Measurements from ENCODE around the gene EYA2. TPM values are rescaled to one million over a fixed set of nuclear protein-coding genes. Genes with fewer than 3 reads are reported as not detected.
"Not testable (repeated sequence)": the region's sequence is repeated elsewhere in the genome, so short reads cannot be mapped to it uniquely, and the experiment has no call there.

Gene EYA2
- total RNA-seq, 3 donors from 2014 or later (not counting 1 experiment from before 2014, with no cell fraction given) = 0.30 TPM; not detected in 2

- peaks cover 0 to 12% of the 10 kb centered on the region in 2 donors for H3K27me3 Mint-ChIP-seq (ENCODE audit: low read depth in 2 of 2)
- intact Hi-C loops (cut with micrococcal nuclease) = no loop called here
- no peaks in the 10 kb centered on the region for H3K9me3 Mint-ChIP-seq
- 25% methylated on average over 6 of the region's 6 CpGs for WGBS (ENCODE audit: insufficient coverage)
- H3K27ac ChIP-seq (ENCODE audit: low read length) = no peak overlapping the region
- H3K4me1 Mint-ChIP-seq = no peaks in the 10 kb centered on the region
- ATAC-seq (no peak), DNase-seq (no peak)
- no peak overlapping the region for H3K4me3 ChIP-seq (ENCODE audit: low read length)
- no peak overlapping the region for H3K27ac Mint-ChIP-seq
- no peaks in the 10 kb centered on the region for H3K36me3 Mint-ChIP-seq
- H3K4me3 Mint-ChIP-seq = no peak overlapping the region
- H3K4me1 ChIP-seq (ENCODE audit: control insufficient read depth, insufficient read depth, low read length) = no peaks in the 10 kb centered on the region
- H3K36me3 ChIP-seq (ENCODE audit: control insufficient read depth, insufficient read depth, low read length) = no peaks in the 10 kb centered on the region
- no peak for TF ChIP-seq CTCF (IDR thresholded peaks at IDR 0.05)
- H3K27me3 ChIP-seq (ENCODE audit: control insufficient read depth, insufficient read depth, low read length) = no peaks in the 10 kb centered on the region
- no peaks in the 10 kb centered on the region for H3K9me3 ChIP-seq (ENCODE audit: control insufficient read depth, insufficient read depth, low read length)
Observed at GRCh38 chr20:47175493-47175892, 280.9 kb downstream of the EYA2 start.

- WGBS (ENCODE audit: insufficient coverage) = 80% methylated on average over 5 of the region's 5 CpGs
- H3K4me3 ChIP-seq (ENCODE audit: low read length); intact Hi-C loops (cut with micrococcal nuclease); H3K27me3 ChIP-seq (ENCODE audit: control insufficient read depth, insufficient read depth, low read length); H3K9me3 ChIP-seq (ENCODE audit: control insufficient read depth, insufficient read depth, low read length); H3K27ac ChIP-seq (ENCODE audit: low read length); H3K4me1 ChIP-seq (ENCODE audit: control insufficient read depth, insufficient read depth, low read length); H3K4me3 Mint-ChIP-seq; H3K27ac Mint-ChIP-seq; H3K36me3 ChIP-seq (ENCODE audit: control insufficient read depth, insufficient read depth, low read length); H3K36me3 Mint-ChIP-seq; H3K4me1 Mint-ChIP-seq; DNase-seq; H3K9me3 Mint-ChIP-seq; ATAC-seq: not testable (repeated sequence)
- peaks cover 0 to 12% of the 10 kb centered on the region in 2 donors for H3K27me3 Mint-ChIP-seq (ENCODE audit: low read depth in 2 of 2)
Observed at GRCh38 chr20:47176217-47176616, 281.6 kb downstream of the EYA2 start.

GRCh38 chr20:47178277-47178676, 283.6 kb downstream of the EYA2 start:
- H3K4me1 Mint-ChIP-seq = no peaks in the 10 kb centered on the region
- 76% methylated on average over 3 of the region's 3 CpGs for WGBS (ENCODE audit: insufficient coverage)
- no peak for ATAC-seq
- no peaks in the 10 kb centered on the region for H3K4me1 ChIP-seq (ENCODE audit: control insufficient read depth, insufficient read depth, low read length)
- no peak overlapping the region for H3K27ac Mint-ChIP-seq
- H3K36me3 Mint-ChIP-seq = no peaks in the 10 kb centered on the region
- no peak overlapping the region for H3K27ac ChIP-seq (ENCODE audit: low read length)
- H3K27me3 Mint-ChIP-seq (ENCODE audit: low read depth in 2 of 2) = peaks cover 0 to 12% of the 10 kb centered on the region in 2 donors
- H3K9me3 ChIP-seq (ENCODE audit: control insufficient read depth, insufficient read depth, low read length) = no peaks in the 10 kb centered on the region
- no peaks in the 10 kb centered on the region for H3K9me3 Mint-ChIP-seq
- no peak overlapping the region for H3K4me3 ChIP-seq (ENCODE audit: low read length)
- no peak overlapping the region for H3K4me3 Mint-ChIP-seq
- intact Hi-C loops (cut with micrococcal nuclease) = no loop called here
- H3K36me3 ChIP-seq (ENCODE audit: control insufficient read depth, insufficient read depth, low read length) = no peaks in the 10 kb centered on the region
- TF ChIP-seq CTCF (IDR thresholded peaks at IDR 0.05) = no peak
- H3K27me3 ChIP-seq (ENCODE audit: control insufficient read depth, insufficient read depth, low read length) = no peaks in the 10 kb centered on the region
- DNase-seq = no peak

- Histone ChIP-seq H3K4me3 (ENCODE audit: low read length) (no peak overlapping the region), H3K4me1 (ENCODE audit: control insufficient read depth, insufficient read depth, low read length) (no peaks in the 10 kb centered on the region), H3K9me3 (ENCODE audit: control insufficient read depth, insufficient read depth, low read length) (no peaks in the 10 kb centered on the region), H3K27me3 (ENCODE audit: control insufficient read depth, insufficient read depth, low read length) (no peaks in the 10 kb centered on the region), H3K27ac (ENCODE audit: low read length) (no peak overlapping the region), H3K36me3 (ENCODE audit: control insufficient read depth, insufficient read depth, low read length) (no peaks in the 10 kb centered on the region)
- intact Hi-C loops (cut with micrococcal nuclease) = no loop called here
- DNase-seq (no peak), ATAC-seq (no peak)
- TF ChIP-seq CTCF (IDR thresholded peaks at IDR 0.05) = no peak
- H3K4me3 Mint-ChIP-seq = no peak overlapping the region
- H3K9me3 Mint-ChIP-seq = no peaks in the 10 kb centered on the region
- WGBS (ENCODE audit: insufficient coverage) = no CpG with 5 or more reads among the region's 1 CpG
- no peaks in the 10 kb centered on the region for H3K36me3 Mint-ChIP-seq
- no peaks in the 10 kb centered on the region for H3K4me1 Mint-ChIP-seq
- peaks cover 0 to 12% of the 10 kb centered on the region in 2 donors for H3K27me3 Mint-ChIP-seq (ENCODE audit: low read depth in 2 of 2)
- H3K27ac Mint-ChIP-seq = no peak overlapping the region
Observed at GRCh38 chr20:47178851-47179250, 284.2 kb downstream of the EYA2 start.

Measured in natural killer cell (primary cell).